GM18951 (cell line): ENCODE data around the gene LOXL1.

ENCODE experiments used
- POLR2A ChIP-seq: IDR thresholded peaks from 4 replicates; pipeline ENCODE4 v1.6.1; 2011; ENCODE audit warnings: mild to moderate bottlenecking; ENCODE audit not compliant: insufficient read length, insufficient read depth; ENCODE audit errors: extremely low read depth
- in situ Hi-C: fragments of 300-500 bp; cut with MboI; formaldehyde crosslinking; loops from one replicate; pipeline ENCODE4 v1.12.0; 2022; ENCODE audit warnings: low sequenced_read_pairs, mixed read lengths, inconsistent platforms; ENCODE audit not compliant: unreplicated experiment

Gene LOXL1

DNA sequence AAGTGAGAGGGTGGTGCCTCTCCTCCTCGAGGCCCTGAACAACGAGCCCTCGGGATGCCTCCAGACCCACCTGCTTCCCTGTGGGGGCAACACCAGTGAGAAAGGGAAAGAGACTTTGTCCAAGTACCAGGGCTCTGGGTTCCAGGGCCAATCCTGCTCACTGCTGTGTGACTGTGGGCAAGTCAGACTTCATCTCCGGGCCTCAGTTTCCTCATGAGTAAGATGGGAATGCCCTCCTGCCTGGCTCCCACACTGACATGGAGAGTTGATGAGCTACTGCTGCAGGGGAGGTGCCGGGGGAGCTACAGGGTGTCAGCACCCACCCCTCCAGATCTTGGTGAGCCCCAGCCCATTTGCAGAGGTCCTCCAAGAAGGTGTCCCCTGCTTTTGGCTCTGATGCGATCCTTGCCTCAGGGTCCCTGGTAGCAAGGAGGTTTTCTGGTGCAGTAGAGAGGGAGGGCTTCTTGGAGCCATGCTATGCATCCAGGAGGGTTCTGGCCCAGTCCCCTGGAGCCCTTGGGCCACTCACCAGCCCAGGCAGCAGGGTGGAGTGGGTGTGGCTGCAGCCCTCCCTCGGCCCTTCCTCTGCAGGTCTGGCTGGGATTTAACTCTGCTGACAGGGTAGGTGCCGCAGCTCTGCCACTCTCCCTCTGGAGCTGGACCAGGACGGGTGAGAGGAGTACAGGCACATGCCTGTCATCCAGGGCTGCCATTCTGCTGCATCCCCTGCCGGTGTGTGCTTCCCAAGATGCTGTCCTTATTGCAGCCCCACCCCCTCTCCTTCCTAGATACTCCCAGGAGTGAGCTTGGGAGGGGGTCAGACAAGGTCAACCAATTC, 26.9 kb downstream of the LOXL1 start:
- in situ Hi-C loops = loop anchor here (25.0 kb wide), 1 partner anchor 359 kb away; no protein-coding TSS in a partner anchor

DNA sequence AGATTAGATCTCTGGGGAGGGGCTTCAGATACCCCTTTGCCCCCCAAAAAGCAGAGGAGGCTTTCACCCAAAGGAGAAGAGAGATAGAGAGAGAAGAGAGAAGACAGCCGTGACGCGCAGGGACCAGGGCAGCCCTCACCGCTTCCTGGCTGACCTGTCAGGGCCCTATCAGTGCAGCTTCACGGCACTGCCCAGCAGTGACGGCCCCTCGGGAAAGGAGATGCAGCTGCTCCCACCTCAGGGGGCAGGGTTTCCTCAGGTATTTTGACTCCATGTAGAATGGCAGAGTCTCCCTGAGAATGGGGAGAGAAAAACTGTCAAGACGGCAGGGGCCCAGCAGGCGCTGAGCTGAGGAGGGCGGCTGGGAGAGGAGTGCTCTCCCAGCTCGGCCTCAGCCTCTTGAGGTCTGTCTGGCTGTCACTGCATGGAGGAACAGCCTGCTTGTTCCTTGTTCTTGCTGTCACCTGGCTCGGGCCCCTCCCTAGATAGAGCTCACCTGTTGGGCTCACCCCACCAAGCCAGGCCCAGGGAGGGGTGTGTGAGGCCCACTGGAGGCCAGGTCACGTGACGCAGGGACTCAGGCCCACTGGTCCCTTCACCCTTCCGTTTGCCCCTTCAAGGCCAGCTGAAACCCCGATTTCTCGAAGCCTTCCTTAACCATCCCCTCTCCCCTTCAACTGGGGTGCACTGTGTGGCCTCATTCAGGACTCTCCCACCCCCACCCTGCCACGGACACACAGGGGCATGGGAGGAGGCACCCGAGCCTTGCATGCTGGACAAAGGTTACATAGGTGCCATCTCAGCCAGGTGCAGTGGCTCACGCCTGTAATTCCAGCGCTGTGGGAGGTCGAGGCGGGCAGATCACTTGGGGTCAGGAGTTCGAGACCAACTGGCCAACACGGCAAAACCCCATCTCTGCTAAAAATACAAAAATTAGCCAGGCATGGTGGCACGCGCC, 28.2 kb downstream of the LOXL1 start:
- no peak for TF ChIP-seq POLR2A
- in situ Hi-C loops = loop anchor here (25.0 kb wide), 1 partner anchor 358 kb away; no protein-coding TSS in a partner anchor

More for the DNA sequence above, 26.9 kb downstream of the LOXL1 start:
- TF ChIP-seq POLR2A = no peak

DNA sequence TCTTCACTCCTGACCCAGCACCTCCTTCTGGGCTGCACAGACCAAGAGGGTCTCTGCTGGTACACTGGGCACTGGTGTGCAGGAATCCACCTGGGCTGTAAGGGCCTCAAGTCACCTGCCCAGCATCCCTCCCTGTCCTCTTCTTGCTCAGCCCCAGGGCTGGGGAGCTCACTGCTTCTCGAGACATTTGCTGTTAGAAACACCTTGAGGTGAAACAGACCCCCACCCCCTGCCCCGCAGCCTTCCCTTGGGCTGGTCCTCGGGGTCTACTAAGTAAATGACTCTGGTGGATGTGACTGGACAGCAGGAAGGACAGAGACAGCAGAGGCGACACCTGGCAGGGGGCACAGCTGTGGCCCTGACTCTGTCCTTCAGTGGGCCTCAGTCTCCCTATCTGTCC, 29.1 kb downstream of the LOXL1 start:
- in situ Hi-C loops = loop anchor here (25.0 kb wide), 1 partner anchor 357 kb away; no protein-coding TSS in a partner anchor
- no peak for TF ChIP-seq POLR2A

DNA sequence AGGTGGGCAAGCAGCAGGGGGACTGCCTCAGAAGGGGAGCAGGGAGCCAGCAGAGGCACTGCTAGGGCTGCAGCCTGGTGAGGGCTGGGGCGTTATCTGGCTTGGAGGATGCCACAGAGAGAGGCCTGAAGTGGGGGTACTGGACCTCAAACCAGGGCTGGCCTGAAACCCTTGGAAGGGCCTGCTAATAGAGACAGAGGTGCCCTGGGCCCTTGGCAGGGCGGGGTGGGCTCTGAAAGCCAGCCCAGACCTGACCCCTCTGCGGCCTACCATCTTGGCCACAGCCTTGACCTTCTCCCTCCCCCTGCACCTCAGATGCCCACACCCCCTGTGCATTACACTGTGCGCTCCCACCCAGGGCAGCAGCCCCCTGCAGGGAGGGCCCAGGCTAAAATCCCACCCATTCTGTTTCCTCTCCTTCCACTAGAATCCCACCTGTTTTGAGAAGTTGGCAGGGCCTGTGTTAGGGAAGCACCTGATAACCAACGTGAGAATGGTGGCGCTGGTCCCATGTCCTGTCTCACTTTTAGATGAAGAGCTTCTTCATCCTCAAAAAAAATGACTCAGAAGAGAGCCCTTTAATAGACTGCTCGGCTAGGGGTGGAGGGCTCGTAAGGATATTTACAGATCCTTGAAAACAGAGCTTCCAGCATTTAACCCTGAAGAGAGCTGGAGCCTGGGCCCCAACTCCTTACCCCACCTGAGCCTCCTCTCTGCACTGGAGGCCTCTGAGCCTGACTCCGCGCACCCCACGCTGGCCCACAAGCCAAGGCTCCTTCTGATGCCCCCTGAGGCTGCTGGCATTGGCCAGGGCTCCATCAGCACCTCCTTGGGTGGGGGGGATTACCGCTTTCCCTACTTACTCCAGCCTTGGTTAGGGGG, 29.8 kb downstream of the LOXL1 start:
- TF ChIP-seq POLR2A = no peak
- in situ Hi-C loops = loop anchor here (25.0 kb wide), 1 partner anchor 356 kb away; no protein-coding TSS in a partner anchor

DNA sequence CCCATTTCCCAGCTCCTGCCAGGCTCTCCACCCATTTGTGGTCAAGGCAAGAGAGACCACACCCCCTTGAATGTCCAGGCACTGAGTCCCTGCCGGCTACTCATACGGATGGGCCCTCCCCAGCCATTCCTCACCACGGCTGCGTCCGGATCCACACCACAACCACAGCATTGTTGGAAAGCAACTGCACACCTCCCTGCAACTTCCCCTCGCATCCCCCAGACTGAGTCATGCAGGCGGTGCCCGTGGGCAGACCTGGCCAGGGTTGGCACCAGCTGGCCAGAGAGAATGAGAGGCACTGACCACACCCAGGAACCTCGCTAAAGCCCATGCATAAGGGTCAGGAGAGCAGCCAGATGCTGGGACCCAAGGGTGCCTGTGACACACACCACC, 30.5 kb downstream of the LOXL1 start:
- in situ Hi-C loops = loop anchor here (25.0 kb wide), 1 partner anchor 356 kb away; no protein-coding TSS in a partner anchor

DNA sequence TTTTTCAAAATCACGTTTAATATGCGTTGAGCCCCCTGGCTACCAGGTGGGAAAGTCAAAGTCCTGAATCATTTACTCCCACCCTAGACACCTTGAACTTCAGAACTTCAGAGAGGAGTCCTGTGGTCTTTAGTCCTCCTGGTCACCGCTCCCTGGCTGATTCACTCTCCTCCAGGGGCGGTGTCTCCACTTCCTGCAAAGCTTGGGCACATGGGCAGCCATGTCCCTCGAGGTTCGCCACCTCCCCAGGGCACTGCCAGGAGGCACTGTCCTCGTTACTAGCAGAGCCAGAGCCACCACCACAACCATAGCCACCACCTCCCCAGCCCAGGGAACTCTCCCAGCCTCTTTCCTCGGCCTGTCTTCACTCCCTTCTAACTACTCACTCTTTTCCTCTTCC, 31.0 kb downstream of the LOXL1 start:
- no peak for TF ChIP-seq POLR2A
- in situ Hi-C loops = loop anchor here (25.0 kb wide), 1 partner anchor 355 kb away; no protein-coding TSS in a partner anchor

More for the DNA sequence above, 30.5 kb downstream of the LOXL1 start:
- no peak for TF ChIP-seq POLR2A

DNA sequence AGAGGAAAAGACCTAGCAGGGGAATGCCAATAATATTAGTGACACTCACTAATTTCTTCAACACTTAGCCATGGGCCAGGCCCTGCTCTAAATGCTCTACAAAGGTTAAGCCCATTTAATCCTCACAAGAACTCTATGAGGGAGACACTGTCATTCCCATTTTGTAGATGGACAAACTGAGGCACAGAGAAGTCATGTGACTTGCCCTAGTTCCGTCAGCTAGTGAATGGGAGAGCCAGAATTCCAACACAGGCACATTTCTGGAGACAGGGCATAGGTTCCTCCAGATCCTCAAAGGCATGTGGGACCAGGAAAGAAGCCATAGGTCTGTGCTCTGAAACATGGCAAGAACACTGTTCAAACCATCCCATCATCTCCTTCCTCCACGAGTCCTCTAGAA, 31.5 kb downstream of the LOXL1 start:
- in situ Hi-C loops = loop anchor here (25.0 kb wide), 1 partner anchor 355 kb away; no protein-coding TSS in a partner anchor
- no peak for TF ChIP-seq POLR2A

DNA sequence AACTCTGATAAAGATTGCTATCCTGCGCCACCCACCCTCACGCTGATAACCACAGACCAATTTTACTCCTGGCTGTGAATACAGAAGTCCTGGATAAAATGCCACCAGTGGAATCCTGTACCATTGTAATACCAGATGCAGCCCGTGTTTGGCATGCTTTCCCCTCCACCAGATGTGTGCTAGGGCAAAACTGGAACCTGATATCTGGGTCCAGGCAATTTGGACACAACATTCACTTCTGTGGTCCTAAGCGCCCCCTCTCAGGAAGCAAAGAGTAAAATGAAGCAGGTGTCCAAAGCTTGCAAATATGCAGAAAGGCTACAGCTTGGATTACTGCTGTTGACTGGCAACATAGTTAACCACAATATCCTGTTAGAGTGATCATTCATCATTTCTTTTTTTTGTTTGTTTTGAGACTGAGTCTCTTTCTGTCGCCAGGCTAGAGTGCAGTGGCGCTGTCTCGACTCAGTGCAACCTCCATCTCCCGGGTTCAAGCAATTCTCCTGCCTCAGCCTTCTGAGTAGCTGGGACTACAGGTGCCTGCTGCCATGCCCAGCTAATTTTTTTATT, 32.8 kb downstream of the LOXL1 start:
- TF ChIP-seq POLR2A = no peak
- in situ Hi-C loops = loop anchor here (25.0 kb wide), 1 partner anchor 353 kb away; no protein-coding TSS in a partner anchor

DNA sequence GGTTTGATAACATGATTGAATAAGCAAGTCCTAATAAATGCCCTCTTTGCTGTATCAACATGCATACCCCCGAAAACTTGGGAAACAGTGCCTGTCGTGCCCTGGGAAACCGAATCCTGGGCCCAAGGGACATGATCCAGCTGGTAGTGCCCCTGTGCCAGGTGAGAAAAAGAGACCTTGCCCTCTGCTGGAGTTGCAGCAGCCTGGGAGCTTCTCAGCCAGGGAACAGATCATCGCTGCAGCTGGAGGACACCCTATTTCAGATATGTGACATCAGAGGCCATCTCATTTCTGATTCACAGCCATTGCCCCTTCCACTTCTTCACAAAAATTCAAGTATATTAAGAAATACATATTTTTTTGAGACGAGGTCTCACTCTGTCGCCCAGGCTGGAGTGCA, 33.5 kb downstream of the LOXL1 start:
- in situ Hi-C loops = loop anchor here (25.0 kb wide), 1 partner anchor 352 kb away; no protein-coding TSS in a partner anchor

DNA sequence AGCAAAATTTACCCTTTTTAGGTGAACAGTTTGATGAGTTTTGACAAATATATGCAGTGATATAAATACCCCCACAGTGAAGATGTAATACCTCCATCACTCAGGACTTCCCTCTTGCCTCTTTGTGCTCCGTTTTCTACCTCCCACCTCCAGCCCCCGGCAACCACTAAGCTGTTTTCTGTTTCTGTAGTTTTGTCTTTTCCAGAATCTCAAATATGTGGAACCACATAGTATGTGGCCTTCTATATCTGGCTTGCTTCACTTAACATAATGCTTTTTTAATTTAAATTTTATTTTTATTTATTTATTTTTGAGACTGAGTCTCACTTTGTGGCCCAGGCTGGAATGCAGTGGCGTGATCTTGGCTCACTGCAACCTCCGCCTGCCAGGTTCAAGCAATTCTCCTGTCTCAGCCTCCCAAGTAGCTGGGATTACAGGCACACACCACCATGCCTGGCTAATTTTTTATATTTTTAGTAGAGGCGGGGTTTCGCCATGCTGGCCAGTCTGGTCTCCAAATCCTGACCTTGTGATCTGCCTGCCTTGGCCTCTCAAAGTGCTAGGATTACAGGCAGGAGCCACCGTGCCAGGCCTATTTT, 34.3 kb downstream of the LOXL1 start:
- in situ Hi-C loops = loop anchor here (25.0 kb wide), 1 partner anchor 352 kb away; no protein-coding TSS in a partner anchor

More for the DNA sequence above, 33.5 kb downstream of the LOXL1 start:
- no peak for TF ChIP-seq POLR2A

DNA sequence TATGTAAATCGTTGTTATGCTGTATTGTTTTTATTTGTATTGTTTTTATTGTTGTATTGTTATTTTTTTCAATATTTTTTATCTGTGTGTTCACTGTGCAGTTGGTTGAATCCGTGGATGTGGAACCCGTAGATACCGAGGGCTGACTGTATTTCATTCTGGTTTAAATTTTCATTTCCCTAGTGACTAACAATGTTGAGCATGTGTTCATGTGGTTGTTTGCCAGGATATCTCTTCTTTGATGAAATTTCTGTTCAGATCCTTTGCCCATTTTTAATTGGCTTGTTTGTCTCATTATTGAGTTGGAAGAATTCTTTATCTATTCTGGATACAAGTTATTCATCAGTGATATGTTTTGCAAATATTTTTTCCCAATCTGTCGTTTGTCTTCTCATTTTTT, 36.2 kb downstream of the LOXL1 start:
- TF ChIP-seq POLR2A = no peak
- in situ Hi-C loops = loop anchor here (25.0 kb wide), 1 partner anchor 350 kb away; no protein-coding TSS in a partner anchor
